WTC11 (cell line): ENCODE results near the gene ADCY10. TPM values are rescaled to one million over a fixed set of nuclear protein-coding genes. Genes with fewer than 3 reads are reported as not detected.

Experiments used
- ATAC-seq: fragments of 200-7000 bp; cut with Tn5 transposase; 2 replicates; pipeline ENCODE4 v1.10.0; 2021; ENCODE audit warnings: mild to moderate bottlenecking, moderate library complexity
- CTCF ChIA-PET: fragments of 300-600 bp; sonication (Branson Sonifier 250); formaldehyde crosslinking; loops from one replicate; lab custom pipeline; 2021; ENCODE audit warnings: antibody characterized with exemption; lab: Charles Lee
- POLR2A ChIA-PET: fragments of 350-600 bp; sonication (Branson Sonifier 250); formaldehyde crosslinking; loops from one replicate; lab custom pipeline; 2021; ENCODE audit warnings: antibody characterized with exemption; lab: Charles Lee
- DNase-seq: peaks from one replicate; pipeline ENCODE4 v3.0.0; 2021; ENCODE audit warnings: low spot score
- H3K27ac Mint-ChIP-seq: 2 replicates; pipeline ENCODE4 v1.8.0; 2021; ENCODE audit warnings: mixed read lengths
- H3K27me3 Mint-ChIP-seq: 2 replicates; pipeline ENCODE4 v1.8.0; 2021; ENCODE audit warnings: low read depth, mild to moderate bottlenecking, moderate library complexity, mixed read lengths
- H3K36me3 Mint-ChIP-seq: 2 replicates; pipeline ENCODE4 v1.8.0; 2021; ENCODE audit warnings: mixed read lengths
- H3K4me1 Mint-ChIP-seq: 2 replicates; pipeline ENCODE4 v1.8.0; 2022; ENCODE audit warnings: mixed read lengths
- H3K4me3 Mint-ChIP-seq: 2 replicates; pipeline ENCODE4 v1.8.0; 2021; ENCODE audit warnings: mild to moderate bottlenecking, moderate library complexity, mixed read lengths
- H3K9me3 Mint-ChIP-seq: 2 replicates; pipeline ENCODE4 v1.8.0; 2021; ENCODE audit warnings: mixed read lengths
- FOXJ3 ChIP-seq: sonication (generic); formaldehyde crosslinking; IDR thresholded peaks from 2 replicates; pipeline ENCODE4 v1.9.0; 2021; ENCODE audit warnings: missing genetic modification reagents, mild to moderate bottlenecking, borderline replicate concordance
- FOXP1 ChIP-seq: sonication (generic); formaldehyde crosslinking; IDR thresholded peaks from 2 replicates; pipeline ENCODE4 v1.8.0; 2022; ENCODE audit warnings: missing genetic modification reagents, mild to moderate bottlenecking, moderate library complexity, borderline replicate concordance
- GABPB1 ChIP-seq: sonication (generic); formaldehyde crosslinking; IDR thresholded peaks from 2 replicates; pipeline ENCODE4 v1.8.1; 2023; ENCODE audit warnings: mild to moderate bottlenecking, missing genetic modification reagents
- IRF2 ChIP-seq: sonication (generic); formaldehyde crosslinking; IDR thresholded peaks from 2 replicates; pipeline ENCODE4 v1.8.0; 2022; ENCODE audit warnings: low read depth, missing genetic modification reagents, borderline replicate concordance
- JUN ChIP-seq: sonication (generic); formaldehyde crosslinking; IDR thresholded peaks from 2 replicates; pipeline ENCODE4 v1.8.0; 2023; ENCODE audit warnings: mild to moderate bottlenecking, missing genetic modification reagents
- NFYB ChIP-seq: sonication (generic); formaldehyde crosslinking; conservative IDR thresholded peaks from 2 replicates; pipeline ENCODE4 v1.8.0; 2022; ENCODE audit warnings: low read depth, missing genetic modification reagents
- OVOL2 ChIP-seq: fragments of 250-450 bp; sonication (Bioruptor Pico); IDR thresholded peaks from 2 replicates; pipeline ENCODE4 v1.9.0; 2021; ENCODE audit warnings: mild to moderate bottlenecking, borderline replicate concordance
- PRDM15 ChIP-seq: sonication (generic); formaldehyde crosslinking; IDR thresholded peaks from 2 replicates; pipeline ENCODE4 v1.8.0; 2022; ENCODE audit warnings: missing genetic modification reagents
- TEAD1 ChIP-seq: sonication (generic); formaldehyde crosslinking; IDR thresholded peaks from 2 replicates; pipeline ENCODE4 v1.8.0; 2022; ENCODE audit warnings: mild to moderate bottlenecking, missing genetic modification reagents
- TP53 ChIP-seq: sonication (generic); formaldehyde crosslinking; IDR thresholded peaks from 2 replicates; pipeline ENCODE4 v1.8.1; 2023; ENCODE audit warnings: mild to moderate bottlenecking, missing genetic modification reagents
- USF2 ChIP-seq: sonication (generic); formaldehyde crosslinking; IDR thresholded peaks from 2 replicates; pipeline ENCODE4 v1.8.1; 2023; ENCODE audit warnings: mild to moderate bottlenecking, missing genetic modification reagents, moderate library complexity
- ZNF121 ChIP-seq: sonication (generic); formaldehyde crosslinking; IDR thresholded peaks from 2 replicates; pipeline ENCODE4 v1.8.0; 2023; ENCODE audit warnings: missing genetic modification reagents
- ZNF232 ChIP-seq: sonication (generic); formaldehyde crosslinking; IDR thresholded peaks from 2 replicates; pipeline ENCODE4 v1.8.0; 2022; ENCODE audit warnings: mild to moderate bottlenecking, missing genetic modification reagents
- ZSCAN18 ChIP-seq: fragments of 250-450 bp; sonication (Bioruptor Pico); IDR thresholded peaks from 2 replicates; pipeline ENCODE4 v2.1.2; 2022; ENCODE audit warnings: mild to moderate bottlenecking, moderate library complexity
- total RNA-seq: library from RNA; stranded (reverse); gene quantifications from 3 replicates; pipeline ENCODE4 v1.2.3, GENCODE V29; 2021
- TF ChIP-seq, protein P1 (sequence below): sonication (generic); formaldehyde crosslinking; IDR thresholded peaks from 2 replicates; pipeline ENCODE4 v1.8.0; 2022; ENCODE audit warnings: mild to moderate bottlenecking, missing genetic modification reagents
- TF ChIP-seq, protein P2 (sequence below): sonication (generic); formaldehyde crosslinking; IDR thresholded peaks from 2 replicates; pipeline ENCODE4 v1.8.1; 2023; ENCODE audit warnings: mild to moderate bottlenecking, missing genetic modification reagents, moderate library complexity
- TF ChIP-seq, protein P3 (sequence below): sonication (generic); formaldehyde crosslinking; IDR thresholded peaks from 2 replicates; pipeline ENCODE4 v1.8.1; 2022; ENCODE audit warnings: mild to moderate bottlenecking, missing genetic modification reagents, moderate library complexity, borderline replicate concordance
- TF ChIP-seq, protein P4 (sequence below): sonication (generic); formaldehyde crosslinking; IDR thresholded peaks from 2 replicates; pipeline ENCODE4 v1.8.0; 2023; ENCODE audit warnings: missing genetic modification reagents
- TF ChIP-seq, protein P5 (sequence below): fragments of 250-450 bp; sonication (Bioruptor Pico); conservative IDR thresholded peaks from 2 replicates; pipeline ENCODE4 v1.9.0; 2021; ENCODE audit warnings: mild to moderate bottlenecking

Gene ADCY10
- total RNA-seq, 1 experiment from 2014 or later, result 0.07 TPM

DNA sequence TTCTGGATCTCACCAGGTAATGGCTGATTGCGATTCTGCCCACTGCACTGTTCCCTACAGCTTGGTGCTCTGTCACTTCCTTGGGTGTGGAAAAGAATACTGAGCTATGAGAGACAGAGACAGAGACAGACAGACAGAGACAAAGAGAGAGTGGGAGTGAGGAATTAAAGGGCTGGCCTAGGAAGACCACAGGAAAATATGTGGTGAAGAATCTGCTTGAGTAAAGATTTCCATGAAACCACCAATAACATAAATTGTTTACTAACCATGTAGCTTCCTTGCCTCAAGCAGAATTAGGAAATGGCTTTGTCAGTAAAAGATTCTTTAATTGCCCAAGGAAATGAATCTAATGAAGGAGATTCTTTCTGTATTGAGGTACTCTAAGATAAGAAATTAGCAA is 137.8 kb downstream of the ADCY10 start (continued):
- TF ChIP-seq PRDM15 (CRISPR knock-in tag), result no peak
- no peak for TF ChIP-seq OVOL2 (CRISPR knock-in tag)
- TF ChIP-seq, protein P1, sequence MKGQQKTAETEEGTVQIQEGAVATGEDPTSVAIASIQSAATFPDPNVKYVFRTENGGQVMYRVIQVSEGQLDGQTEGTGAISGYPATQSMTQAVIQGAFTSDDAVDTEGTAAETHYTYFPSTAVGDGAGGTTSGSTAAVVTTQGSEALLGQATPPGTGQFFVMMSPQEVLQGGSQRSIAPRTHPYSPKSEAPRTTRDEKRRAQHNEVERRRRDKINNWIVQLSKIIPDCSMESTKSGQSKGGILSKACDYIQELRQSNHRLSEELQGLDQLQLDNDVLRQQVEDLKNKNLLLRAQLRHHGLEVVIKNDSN, result no peak
- no peak for TF ChIP-seq USF2
- TF ChIP-seq TEAD1 (CRISPR knock-in tag), result no peak

DNA sequence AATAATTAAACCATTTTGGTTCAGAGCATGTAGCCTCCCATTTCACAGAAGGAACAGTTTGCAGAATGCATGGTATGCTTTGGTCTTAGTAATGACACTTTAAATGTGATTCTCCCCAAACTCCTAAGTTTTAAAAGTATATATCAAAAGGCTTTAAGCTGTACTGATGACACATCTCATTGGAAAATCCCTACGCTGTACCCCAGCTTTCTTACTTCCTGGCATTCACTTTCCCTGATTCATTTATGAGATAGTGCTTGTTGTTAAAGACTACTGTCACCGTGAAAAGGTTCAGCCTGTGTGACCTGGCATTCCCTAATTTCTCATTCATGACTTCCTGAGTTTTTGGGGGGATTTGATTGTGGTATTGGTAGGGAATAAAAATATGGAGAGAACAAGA is 138.8 kb downstream of the ADCY10 start:
- Mint-ChIP-seq H3K27me3 (peaks cover 36% of the 10 kb centered on the region), H3K4me3 (no peak overlapping the region), H3K4me1 (peaks cover under 1% of the 10 kb centered on the region; the same call in 1 of the 2 replicates), H3K9me3 (peaks cover 9% of the 10 kb centered on the region; the same call in 1 of the 2 replicates), H3K27ac (no peak overlapping the region)
- DNase-seq (no peak), ATAC-seq (no peak)
- ChIA-PET CTCF (interaction anchor here (1.3 kb wide), 1 partner anchor 307 kb away, joined by 3 read pairs; no protein-coding TSS in a partner anchor), POLR2A (no interaction called here)
- TF ChIP-seq FOXJ3 (CRISPR knock-in tag) (no peak), ZNF232 (CRISPR knock-in tag) (no peak), GABPB1 (CRISPR knock-in tag) (no peak), ZNF121 (CRISPR knock-in tag) (no peak), FOXP1 (no peak), NFYB (CRISPR knock-in tag) (no peak), JUN (CRISPR knock-in tag) (no peak)
- TF ChIP-seq, protein P2, sequence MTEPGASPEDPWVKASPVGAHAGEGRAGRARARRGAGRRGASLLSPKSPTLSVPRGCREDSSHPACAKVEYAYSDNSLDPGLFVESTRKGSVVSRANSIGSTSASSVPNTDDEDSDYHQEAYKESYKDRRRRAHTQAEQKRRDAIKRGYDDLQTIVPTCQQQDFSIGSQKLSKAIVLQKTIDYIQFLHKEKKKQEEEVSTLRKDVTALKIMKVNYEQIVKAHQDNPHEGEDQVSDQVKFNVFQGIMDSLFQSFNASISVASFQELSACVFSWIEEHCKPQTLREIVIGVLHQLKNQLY, result no peak
- TF ChIP-seq, protein P3, sequence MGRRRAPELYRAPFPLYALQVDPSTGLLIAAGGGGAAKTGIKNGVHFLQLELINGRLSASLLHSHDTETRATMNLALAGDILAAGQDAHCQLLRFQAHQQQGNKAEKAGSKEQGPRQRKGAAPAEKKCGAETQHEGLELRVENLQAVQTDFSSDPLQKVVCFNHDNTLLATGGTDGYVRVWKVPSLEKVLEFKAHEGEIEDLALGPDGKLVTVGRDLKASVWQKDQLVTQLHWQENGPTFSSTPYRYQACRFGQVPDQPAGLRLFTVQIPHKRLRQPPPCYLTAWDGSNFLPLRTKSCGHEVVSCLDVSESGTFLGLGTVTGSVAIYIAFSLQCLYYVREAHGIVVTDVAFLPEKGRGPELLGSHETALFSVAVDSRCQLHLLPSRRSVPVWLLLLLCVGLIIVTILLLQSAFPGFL, result no peak
- TF ChIP-seq, all 79 proteins: peak for 0
- peaks cover 74% of the 10 kb centered on the region for H3K36me3 Mint-ChIP-seq

GRCh38 chr1:167774710-167775109 is 139.2 kb downstream of the ADCY10 start:
- ChIA-PET POLR2A (no interaction called here), CTCF (no interaction called here)
- DNase-seq (no peak), ATAC-seq (no peak)
- Mint-ChIP-seq H3K9me3 (peaks cover 4% of the 10 kb centered on the region; the same call in 1 of the 2 replicates), H3K27me3 (peaks cover 41% of the 10 kb centered on the region), H3K27ac (no peak overlapping the region), H3K4me1 (peaks cover 6% of the 10 kb centered on the region), H3K4me3 (no peak overlapping the region), H3K36me3 (peaks cover 74% of the 10 kb centered on the region)
- TF ChIP-seq, protein P4, sequence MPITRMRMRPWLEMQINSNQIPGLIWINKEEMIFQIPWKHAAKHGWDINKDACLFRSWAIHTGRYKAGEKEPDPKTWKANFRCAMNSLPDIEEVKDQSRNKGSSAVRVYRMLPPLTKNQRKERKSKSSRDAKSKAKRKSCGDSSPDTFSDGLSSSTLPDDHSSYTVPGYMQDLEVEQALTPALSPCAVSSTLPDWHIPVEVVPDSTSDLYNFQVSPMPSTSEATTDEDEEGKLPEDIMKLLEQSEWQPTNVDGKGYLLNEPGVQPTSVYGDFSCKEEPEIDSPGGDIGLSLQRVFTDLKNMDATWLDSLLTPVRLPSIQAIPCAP (CRISPR knock-in tag), result no peak
- TF ChIP-seq, protein P2, result no peak
- no peak for TF ChIP-seq OVOL2 (CRISPR knock-in tag)
- TF ChIP-seq TP53 (CRISPR knock-in tag), result no peak
- no peak for TF ChIP-seq IRF2 (CRISPR knock-in tag)
- TF ChIP-seq, protein P5, sequence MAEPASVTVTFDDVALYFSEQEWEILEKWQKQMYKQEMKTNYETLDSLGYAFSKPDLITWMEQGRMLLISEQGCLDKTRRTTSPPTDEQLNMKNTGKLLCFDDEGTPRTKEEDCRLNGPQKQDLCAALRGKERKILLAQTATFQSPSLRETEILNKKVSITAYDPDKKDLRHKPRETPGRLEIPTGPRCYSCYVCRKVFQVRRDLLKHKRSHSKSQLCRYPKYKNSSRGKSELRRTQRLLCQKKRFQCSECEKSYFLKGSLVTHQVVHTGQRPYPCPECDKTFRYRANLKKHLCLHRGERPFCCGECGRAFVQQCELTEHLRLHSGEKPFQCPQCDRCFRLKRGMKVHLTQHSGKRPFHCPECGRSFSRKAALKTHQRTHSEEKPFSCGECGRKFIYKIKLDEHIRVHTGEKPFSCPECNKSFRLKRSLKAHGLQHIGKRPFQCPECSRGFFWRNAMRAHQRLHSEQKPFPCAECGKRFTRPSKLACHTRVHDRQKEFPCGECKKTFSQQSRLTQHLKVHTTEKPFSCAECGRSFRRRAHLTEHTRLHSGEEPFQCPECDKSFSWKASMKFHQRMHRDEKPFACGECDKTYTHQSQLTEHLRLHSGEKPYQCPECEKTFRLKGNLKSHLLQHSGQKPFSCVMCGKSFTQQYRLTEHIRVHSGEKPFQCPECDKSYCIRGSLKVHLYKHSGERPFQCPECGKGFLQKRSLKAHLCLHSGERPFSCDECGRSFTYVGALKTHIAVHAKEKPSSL, result no peak
- no peak for TF ChIP-seq ZSCAN18 (CRISPR knock-in tag)
- no peak for TF ChIP-seq FOXP1
- TF ChIP-seq NFYB (CRISPR knock-in tag), result no peak
